ENCODE results near the gene NADK.

DNA sequence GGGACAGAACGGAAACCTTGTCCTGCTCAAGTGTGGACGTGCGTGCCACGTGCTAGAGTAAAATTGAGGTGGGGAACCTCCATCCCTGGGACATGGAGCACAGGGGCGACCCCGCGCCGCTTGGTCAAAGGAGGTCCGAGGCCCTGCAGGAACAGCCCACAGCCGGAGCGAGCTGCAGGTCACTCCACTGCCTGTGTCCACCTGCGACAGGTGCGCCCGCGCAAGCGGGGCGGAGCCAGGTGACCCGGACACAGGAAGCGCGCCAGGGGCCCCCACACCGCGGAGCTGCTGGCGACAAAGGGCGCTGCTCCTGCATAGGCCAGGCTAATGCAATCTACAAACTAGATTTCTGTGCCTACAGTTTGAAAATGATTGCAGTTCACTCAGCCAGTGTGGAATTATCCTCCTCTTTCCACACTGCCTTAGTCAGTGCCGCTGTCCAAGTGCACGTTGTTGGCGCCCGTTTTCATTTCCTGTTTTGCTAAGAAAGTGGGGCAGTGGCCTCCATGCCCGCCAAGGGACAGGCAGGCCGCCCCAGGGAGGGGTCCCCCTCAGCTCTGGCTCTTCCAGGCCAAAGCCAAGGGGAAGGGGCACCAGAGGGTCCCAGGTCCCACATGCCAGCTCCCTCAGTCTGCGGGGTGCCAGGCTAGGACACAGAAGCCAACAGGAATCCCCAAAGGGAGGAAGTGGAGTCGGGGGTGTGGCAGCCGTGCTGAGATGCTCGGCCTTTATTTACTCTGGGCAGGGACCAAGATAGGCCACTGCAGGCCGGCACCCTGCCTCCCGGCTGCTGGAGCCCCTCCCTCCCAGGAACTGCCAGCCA is 4.3 kb upstream of the NADK start:
- TF ChIP-seq, protein P1, sequence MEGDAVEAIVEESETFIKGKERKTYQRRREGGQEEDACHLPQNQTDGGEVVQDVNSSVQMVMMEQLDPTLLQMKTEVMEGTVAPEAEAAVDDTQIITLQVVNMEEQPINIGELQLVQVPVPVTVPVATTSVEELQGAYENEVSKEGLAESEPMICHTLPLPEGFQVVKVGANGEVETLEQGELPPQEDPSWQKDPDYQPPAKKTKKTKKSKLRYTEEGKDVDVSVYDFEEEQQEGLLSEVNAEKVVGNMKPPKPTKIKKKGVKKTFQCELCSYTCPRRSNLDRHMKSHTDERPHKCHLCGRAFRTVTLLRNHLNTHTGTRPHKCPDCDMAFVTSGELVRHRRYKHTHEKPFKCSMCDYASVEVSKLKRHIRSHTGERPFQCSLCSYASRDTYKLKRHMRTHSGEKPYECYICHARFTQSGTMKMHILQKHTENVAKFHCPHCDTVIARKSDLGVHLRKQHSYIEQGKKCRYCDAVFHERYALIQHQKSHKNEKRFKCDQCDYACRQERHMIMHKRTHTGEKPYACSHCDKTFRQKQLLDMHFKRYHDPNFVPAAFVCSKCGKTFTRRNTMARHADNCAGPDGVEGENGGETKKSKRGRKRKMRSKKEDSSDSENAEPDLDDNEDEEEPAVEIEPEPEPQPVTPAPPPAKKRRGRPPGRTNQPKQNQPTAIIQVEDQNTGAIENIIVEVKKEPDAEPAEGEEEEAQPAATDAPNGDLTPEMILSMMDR (IDR thresholded peaks at IDR 0.05; ENCODE audit: borderline replicate concordance, extremely low read depth, low read length, poor library complexity, severe bottlenecking) = no peak
- TF ChIP-seq EZH2 (IDR thresholded peaks at IDR 0.05; ENCODE audit: borderline replicate concordance, low read depth, low read length, severe bottlenecking) = no peak

Measured in DND-41 (cell line).